Measurements from ENCODE around the gene PAX3.

DNA sequence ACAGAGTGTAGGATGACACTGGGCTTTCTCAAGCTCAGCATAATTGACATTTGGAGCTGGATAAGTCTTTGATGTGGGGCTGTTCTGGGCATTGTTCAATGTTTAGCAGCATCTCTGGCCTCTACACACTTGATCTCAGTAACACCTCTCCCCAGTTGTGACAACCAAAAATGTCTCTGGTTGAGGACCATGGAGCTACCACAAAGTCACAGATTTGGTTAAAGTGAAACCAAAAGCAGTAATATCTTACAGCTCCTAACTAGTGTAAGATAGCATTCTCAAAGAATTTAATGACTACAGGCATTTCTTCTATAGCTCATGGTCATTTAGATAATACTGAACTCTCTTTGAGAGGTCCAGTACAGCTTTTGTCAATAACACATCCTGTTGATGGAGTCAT, 23.4 kb upstream of the PAX3 start:
- TF ChIP-seq, protein P1, sequence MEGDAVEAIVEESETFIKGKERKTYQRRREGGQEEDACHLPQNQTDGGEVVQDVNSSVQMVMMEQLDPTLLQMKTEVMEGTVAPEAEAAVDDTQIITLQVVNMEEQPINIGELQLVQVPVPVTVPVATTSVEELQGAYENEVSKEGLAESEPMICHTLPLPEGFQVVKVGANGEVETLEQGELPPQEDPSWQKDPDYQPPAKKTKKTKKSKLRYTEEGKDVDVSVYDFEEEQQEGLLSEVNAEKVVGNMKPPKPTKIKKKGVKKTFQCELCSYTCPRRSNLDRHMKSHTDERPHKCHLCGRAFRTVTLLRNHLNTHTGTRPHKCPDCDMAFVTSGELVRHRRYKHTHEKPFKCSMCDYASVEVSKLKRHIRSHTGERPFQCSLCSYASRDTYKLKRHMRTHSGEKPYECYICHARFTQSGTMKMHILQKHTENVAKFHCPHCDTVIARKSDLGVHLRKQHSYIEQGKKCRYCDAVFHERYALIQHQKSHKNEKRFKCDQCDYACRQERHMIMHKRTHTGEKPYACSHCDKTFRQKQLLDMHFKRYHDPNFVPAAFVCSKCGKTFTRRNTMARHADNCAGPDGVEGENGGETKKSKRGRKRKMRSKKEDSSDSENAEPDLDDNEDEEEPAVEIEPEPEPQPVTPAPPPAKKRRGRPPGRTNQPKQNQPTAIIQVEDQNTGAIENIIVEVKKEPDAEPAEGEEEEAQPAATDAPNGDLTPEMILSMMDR (IDR thresholded peaks at IDR 0.05), result no peak
- TF ChIP-seq EZH2phosphoT487 (IDR thresholded peaks at IDR 0.05) (no peak), EZH2 (IDR thresholded peaks at IDR 0.05) (no peak)

All from neural progenitor cell (in vitro differentiated cells).